GM12874 (cell line): ENCODE measurements around the gene AHSA1.

Experiments used
- TF ChIP-seq, protein P1 (sequence below): IDR thresholded peaks from 2 replicates; pipeline ENCODE4 v1.5.1; 2011; ENCODE audit warnings: low read depth, mild to moderate bottlenecking, control low read depth, low read length, moderate library complexity; ENCODE audit not compliant: insufficient read depth

AHSA1 gene

DNA sequence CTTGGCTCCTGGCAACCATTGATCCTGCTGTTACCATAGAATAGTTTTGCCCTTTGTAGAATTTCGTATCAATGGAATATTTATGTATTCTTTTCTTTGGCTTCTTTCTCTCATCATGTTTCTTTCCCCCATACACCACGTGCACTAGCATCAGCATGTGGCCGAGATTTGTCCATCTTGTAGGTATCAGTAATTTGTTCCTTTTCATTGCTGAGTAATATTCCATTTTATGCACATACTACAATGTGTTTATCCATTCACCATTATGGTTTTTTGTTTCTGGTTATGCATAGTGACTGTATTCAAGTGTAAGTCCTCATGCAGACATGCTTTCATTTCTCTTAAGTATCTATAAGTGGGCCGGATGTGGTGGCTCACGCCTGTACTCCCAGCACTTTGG lies 45.2 kb downstream of the AHSA1 start:
- TF ChIP-seq, protein P1, sequence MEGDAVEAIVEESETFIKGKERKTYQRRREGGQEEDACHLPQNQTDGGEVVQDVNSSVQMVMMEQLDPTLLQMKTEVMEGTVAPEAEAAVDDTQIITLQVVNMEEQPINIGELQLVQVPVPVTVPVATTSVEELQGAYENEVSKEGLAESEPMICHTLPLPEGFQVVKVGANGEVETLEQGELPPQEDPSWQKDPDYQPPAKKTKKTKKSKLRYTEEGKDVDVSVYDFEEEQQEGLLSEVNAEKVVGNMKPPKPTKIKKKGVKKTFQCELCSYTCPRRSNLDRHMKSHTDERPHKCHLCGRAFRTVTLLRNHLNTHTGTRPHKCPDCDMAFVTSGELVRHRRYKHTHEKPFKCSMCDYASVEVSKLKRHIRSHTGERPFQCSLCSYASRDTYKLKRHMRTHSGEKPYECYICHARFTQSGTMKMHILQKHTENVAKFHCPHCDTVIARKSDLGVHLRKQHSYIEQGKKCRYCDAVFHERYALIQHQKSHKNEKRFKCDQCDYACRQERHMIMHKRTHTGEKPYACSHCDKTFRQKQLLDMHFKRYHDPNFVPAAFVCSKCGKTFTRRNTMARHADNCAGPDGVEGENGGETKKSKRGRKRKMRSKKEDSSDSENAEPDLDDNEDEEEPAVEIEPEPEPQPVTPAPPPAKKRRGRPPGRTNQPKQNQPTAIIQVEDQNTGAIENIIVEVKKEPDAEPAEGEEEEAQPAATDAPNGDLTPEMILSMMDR: no peak

DNA sequence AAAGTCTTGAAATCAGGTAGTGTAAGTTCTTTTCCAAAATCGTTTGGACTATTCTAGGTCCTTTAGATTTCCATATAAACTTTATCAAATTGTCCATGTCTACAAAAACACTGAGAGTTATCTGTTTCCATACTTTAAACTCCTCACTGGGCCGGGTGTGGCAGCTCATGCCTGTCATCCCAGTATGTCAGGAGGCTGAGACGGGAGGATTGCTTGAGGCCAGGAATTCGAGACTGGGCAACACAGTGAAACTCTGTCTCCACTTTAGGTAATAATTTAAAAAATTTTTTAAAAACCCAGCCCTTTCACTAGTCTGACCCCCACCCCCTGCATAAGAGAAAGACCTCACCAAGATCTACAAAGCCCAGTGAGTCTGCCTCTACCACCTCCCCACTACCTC lies 47.1 kb downstream of the AHSA1 start:
- TF ChIP-seq, protein P1: no peak

DNA sequence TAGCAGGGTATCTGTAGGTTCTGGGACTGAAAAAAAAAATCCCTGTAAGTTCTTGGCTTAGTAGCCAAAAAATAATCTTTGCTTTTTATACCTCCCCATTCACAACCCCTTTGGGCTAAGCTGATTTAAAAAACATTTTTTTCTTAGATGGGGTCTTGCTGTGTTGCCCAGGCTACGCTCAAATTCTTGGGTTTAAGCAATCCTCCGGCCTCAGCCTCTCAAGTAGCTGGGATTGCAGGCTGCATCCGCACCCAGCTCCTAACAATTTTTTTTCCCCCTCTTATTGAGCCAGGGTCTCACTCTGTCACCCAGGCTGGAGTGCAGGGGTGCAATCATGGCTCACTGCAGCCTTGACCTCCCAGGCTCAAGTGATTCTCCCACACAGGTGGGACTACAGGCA lies 49.9 kb downstream of the AHSA1 start:
- TF ChIP-seq, protein P1: no peak

DNA sequence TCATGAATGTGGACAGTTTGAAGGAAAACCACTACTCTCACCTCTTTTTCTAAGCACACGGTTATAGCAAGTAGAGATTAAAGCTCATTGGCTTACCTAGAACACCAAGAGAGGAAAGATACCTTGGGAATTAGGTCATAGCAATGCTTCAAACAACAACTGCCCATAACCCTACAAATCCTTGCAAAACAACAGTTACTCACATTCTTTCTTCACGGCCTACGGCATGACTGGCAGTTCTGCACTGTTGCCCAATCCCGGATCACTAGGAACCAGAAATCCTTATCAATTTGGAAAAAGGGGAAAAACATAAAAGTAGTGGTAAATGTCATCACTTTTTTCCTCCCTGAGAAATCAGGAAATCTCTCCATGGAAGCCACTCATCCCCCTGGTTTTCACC lies 50.4 kb downstream of the AHSA1 start:
- TF ChIP-seq, protein P1: no peak

DNA sequence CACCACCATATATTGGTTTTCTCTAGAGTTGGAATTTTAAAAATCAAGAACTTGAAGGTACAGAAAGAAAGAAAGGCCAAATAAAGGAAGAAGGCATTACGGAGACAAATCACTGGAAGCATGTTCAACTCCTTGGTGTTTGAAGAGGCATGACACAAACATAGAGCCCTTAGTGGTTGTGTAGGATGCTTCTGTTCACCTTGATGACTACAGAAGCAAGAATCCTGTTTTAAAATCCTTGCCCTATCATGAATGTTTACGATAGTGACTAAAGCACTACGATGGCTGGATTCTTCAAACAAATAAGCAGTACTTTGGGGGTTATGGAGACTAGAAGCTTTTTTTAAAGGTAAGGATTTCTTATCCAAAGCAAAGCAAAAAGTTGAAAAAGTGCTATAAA lies 51.0 kb downstream of the AHSA1 start:
- TF ChIP-seq, protein P1: no peak

DNA sequence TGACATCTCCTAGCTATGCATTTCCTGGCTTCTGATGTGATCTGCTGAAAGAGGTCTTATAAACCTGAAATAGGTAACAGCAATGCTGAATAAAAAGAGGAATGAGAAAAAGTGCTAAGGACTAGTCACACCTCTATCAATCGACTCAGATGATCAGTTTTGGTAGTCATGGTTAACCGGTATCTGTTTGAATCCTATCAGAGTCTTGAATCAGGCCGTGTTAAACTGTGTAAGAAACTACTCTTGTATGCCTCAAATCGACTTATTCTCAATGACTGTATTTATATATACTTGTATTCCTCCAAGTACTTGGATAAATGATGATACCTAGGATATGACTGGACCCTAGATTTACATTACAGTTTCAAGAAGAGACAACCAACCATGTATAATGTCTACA lies 51.5 kb downstream of the AHSA1 start:
- TF ChIP-seq, protein P1: no peak

DNA sequence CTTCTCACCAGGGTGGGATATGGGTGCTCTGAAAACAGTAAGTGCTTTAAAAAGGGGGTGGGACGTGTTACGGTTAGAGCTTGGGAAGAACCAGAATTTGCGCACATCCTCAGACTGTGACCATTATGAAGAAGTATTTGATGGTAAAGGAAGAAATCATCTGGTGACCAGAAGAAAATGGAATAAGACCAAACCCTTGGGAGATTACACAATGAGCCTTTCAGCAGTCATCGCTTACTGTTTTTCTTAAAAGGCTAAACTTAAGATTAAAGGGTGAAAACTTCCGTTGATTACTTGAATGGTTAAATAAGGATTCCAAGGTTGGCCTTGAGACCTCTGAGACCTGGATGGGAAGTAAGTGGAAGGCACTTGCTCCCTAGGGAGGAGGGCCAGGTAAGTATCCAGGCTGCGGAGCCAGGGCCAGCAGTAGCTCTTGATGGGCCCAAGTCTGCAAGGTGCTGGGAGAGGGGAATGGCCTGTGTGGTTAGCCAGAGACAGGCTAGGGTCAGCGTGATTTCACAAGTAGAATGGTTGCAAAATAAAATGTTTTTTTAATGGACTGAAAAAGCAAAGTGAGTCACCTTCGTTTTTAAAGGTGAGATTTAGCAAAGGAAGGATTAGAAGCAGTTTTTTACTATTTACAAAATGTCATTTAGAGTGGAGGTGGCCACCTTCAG lies 53.7 kb downstream of the AHSA1 start:
- TF ChIP-seq, protein P1: no peak

DNA sequence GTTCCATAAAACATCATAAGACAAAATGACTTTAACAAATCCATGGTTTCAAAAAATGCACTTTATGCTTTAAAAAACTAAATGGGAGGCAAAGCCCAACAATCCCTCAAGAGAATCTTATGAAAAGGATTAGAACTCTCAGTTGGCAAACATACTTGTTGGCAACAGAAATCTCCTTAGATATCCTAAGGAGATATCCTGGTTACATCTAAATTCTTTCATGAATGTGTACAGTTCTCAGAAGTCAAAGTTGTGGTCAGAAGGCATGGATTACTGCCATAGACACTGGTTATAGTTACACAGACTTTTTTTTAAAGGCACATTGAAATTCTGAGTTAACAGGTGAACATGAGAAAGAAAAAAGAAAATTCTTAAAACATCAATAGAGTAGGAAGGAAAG lies 58.2 kb downstream of the AHSA1 start:
- TF ChIP-seq, protein P1: no peak
